Fibroblast of gingiva (primary cell): ENCODE measurements around the gene RNF4.

Experiments
- DNase-seq: peaks from one replicate; pipeline ENCODE4 v3.0.0-alpha.2; 2011; ENCODE audit warnings: low read depth

Gene RNF4

GRCh38 chr4:2468456-2469191, at the start of gene RNF4:
Gene RNF4, plus strand, starts transcription at chr4:2469106. Its CDS starts 21,388 bp downstream, at chr4:2490494.
- DNase-seq: peak; percentile 96

GRCh38 chr4:2419814-2420213, 49.1 kb upstream of the RNF4 start:
- DNase-seq: no peak

- DNase-seq: no peak
Measured at GRCh38 chr4:2421928-2422327, 47.0 kb upstream of the RNF4 start.

- no peak for DNase-seq
Measured at GRCh38 chr4:2423066-2423465, 45.8 kb upstream of the RNF4 start.

GRCh38 chr4:2423695-2424094, 45.2 kb upstream of the RNF4 start:
- no peak for DNase-seq

- no peak for DNase-seq
Measured at GRCh38 chr4:2424581-2424980, 44.3 kb upstream of the RNF4 start.

- no peak for DNase-seq
Measured at GRCh38 chr4:2425386-2426068, 43.4 kb upstream of the RNF4 start.

GRCh38 chr4:2426069-2426397, 42.9 kb upstream of the RNF4 start:
- no peak for DNase-seq

- DNase-seq: no peak
Measured at GRCh38 chr4:2426711-2427275, 42.1 kb upstream of the RNF4 start.

- no peak for DNase-seq
Measured at GRCh38 chr4:2427383-2428334, 41.2 kb upstream of the RNF4 start.

GRCh38 chr4:2428496-2429213, 40.3 kb upstream of the RNF4 start:
- DNase-seq: no peak

- DNase-seq: peak; percentile 77
Measured at GRCh38 chr4:2429945-2430757, 38.8 kb upstream of the RNF4 start.

- no peak for DNase-seq
Measured at GRCh38 chr4:2432004-2432403, 36.9 kb upstream of the RNF4 start.

- DNase-seq: peak; percentile 67
Measured at GRCh38 chr4:2432991-2433530, 35.8 kb upstream of the RNF4 start.

GRCh38 chr4:2433609-2434350, 35.1 kb upstream of the RNF4 start:
- DNase-seq: no peak

- no peak for DNase-seq
Measured at GRCh38 chr4:2434420-2434819, 34.5 kb upstream of the RNF4 start.

GRCh38 chr4:2436301-2436700, 32.6 kb upstream of the RNF4 start:
- peak; percentile 76 for DNase-seq

- no peak for DNase-seq
Measured at GRCh38 chr4:2436761-2437474, 32.0 kb upstream of the RNF4 start.
